GM12878 (cell line): ENCODE results near the gene CCDC144A.

Experiments used
- POLR2A ChIP-seq: IDR thresholded peaks from 2 replicates; pipeline ENCODE4 v1.6.1; 2011; ENCODE audit warnings: low read depth, mild to moderate bottlenecking, low read length
- TF ChIP-seq, protein P1 (sequence below): fragments of 450-650 bp; IDR thresholded peaks from 2 replicates; pipeline ENCODE4 v1.6.1; 2016; ENCODE audit warnings: mild to moderate bottlenecking

DNA sequence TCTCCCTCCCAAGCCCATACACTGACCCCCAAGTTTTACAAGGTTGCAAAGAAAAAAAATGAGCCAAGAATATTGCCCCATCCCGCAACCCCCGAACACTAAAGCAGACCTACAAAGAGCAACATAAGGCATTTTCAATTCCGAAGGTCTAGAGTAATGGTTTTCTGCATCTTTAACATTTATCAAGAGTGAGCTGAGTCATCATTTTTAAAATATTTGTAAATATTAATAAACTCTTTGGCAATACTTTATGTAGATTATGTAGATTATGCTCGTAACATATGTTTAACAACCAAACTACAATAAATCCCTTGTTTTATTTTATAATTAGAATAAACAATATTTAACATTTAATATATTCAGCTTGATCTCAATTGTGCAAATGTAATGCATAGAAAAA, 37.8 kb upstream of the CCDC144A start:
- TF ChIP-seq POLR2A, result no peak
- TF ChIP-seq, protein P1, sequence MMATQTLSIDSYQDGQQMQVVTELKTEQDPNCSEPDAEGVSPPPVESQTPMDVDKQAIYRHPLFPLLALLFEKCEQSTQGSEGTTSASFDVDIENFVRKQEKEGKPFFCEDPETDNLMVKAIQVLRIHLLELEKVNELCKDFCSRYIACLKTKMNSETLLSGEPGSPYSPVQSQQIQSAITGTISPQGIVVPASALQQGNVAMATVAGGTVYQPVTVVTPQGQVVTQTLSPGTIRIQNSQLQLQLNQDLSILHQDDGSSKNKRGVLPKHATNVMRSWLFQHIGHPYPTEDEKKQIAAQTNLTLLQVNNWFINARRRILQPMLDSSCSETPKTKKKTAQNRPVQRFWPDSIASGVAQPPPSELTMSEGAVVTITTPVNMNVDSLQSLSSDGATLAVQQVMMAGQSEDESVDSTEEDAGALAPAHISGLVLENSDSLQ, result no peak
